Cortex of kidney (tissue), 1 donor: ENCODE results near the gene ZNF79.

Experiments used
- DNase-seq: peaks from one replicate; lab custom pipeline; 2025; lab: John Stamatoyannopoulos, UW

Gene ZNF79

GRCh38 chr9:127428348-127428747, 4.2 kb downstream of the ZNF79 start:
- no peak for DNase-seq

DNA sequence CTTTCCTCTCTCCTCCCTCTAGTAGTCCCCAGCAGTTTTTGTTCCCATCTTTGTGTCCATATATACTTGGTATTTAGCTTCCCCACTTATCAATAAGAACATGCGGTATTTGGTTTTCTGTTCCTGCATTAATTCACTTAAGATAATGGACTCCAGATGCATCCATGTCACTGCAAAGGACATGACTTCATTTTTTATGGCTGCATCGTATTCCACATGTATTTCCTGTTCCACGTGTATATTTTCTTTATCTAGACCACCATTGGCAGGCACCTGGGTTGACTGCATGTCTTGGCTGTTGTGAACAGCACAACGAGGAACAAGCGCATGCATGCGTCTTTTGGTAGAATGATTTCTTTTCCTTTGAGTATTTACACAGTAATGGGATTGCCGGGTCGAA, 6.2 kb downstream of the ZNF79 start:
- DNase-seq, result no peak

DNA sequence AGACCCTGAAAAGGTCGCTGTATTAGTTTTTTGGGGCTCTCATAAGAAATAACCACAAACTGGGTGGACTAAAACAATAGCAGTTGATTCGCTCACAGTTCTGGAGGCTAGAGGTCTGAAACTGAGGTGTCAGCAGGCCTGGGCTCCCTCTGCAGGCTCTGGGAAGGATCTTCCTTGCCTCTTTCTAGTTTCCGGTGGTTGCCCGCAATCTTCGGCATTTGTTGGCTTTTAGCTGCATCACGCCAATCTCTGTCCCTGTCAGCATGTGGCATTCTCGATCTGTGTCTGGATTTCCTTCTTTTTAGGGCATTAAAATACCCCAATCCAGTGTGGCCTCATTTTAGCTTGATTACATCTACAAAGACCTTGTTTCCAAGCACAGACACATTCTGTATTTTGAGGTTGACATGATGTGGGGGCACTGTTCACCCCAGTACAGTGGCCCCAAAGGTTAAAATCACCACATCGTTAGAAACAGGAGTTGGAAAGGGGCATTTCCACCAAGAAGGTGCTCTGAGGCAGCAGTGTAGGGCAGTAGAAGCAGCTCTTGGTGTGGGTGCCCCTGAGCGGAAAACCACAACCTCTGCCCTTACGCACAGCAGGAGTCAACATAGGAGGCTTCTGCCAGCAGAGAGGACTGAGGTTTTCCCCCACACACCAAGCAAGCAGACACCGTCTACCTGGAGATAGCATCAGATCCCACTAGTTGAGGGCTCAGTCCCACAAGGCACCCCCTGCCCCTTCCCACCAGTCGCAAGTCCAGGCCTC, 13.5 kb downstream of the ZNF79 start:
- no peak for DNase-seq

- DNase-seq, result no peak
Observed at GRCh38 chr9:127438394-127438793, 14.2 kb downstream of the ZNF79 start.

GRCh38 chr9:127444283-127444920, 20.2 kb downstream of the ZNF79 start:
- DNase-seq, result no peak

GRCh38 chr9:127444921-127445850, 21.0 kb downstream of the ZNF79 start:
- DNase-seq, result no peak

DNA sequence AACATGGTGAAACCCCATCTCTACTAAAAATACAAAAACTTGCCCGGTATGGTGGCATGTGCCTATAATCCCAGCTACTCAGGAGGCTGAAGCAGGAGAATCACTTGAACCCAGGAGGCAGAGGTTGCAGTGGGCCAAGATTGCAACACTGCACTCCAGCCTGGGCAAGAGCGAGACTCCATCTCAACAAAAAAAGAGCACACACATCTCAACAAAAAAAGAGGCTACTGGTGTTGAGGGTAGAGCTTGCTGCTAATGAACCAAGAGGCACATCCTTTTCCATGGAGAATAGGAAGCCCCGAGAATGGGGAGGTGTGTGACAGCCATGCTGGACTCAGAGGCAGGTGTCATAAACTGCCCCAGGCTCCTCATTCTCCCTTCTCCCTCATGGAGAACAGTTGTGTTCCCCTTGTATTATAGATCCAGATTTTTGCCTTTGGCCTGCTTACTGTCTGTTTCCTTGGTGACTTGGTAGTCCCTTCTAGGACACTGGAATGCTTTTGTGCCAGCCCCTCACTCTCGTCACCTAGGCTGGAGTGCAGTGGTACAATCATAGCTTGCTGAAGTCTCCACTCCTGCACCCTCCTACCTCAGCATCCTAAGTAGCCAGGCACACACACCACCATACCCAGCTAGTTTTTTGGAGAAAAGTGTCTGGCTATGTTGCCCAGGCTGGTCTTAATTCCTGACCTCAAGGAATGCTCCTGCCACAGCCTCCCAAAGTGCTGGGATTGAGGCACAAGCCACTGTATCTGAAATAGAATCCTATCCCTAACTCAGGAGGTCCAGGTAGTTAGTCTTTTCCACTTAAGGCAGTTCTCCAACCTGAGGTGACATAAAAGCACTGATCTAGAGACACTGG, 21.9 kb downstream of the ZNF79 start:
- no peak for DNase-seq

DNA sequence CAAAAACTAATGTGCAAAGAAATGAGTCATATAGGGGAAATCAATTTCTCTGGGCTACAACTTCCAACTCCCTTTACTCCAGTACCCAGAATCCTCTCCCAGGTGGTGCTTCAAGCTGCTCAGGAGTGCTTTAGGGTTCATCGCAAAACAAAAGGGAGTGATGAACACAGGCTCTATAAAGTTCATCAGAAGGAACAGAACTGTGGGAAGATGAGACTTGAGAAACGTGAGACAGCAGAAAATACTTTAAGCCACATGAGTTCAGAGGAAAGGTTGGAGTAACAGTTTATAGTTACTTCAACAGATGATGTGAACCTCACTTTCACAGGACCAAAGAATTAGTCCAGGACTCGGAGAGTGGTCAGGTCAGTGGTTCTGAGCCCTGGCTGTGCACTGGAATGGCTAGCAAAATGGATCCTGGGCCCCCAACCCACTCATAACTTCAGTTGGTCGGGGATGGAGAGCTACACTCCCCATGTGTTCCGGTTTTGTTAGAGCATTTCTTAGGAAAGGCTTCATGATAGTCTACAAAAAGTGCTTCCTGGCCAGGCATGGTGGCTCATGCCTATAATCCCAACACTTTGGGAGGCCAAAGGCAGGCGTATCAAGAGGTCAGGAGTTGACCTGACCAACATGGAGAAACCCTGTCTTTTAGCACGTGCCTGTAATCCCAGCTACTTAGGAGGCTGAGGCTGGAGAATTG, 22.7 kb downstream of the ZNF79 start:
- no peak for DNase-seq

GRCh38 chr9:127447416-127448111, 23.4 kb downstream of the ZNF79 start:
- no peak for DNase-seq

GRCh38 chr9:127448112-127448805, 24.1 kb downstream of the ZNF79 start:
- DNase-seq, result no peak

DNA sequence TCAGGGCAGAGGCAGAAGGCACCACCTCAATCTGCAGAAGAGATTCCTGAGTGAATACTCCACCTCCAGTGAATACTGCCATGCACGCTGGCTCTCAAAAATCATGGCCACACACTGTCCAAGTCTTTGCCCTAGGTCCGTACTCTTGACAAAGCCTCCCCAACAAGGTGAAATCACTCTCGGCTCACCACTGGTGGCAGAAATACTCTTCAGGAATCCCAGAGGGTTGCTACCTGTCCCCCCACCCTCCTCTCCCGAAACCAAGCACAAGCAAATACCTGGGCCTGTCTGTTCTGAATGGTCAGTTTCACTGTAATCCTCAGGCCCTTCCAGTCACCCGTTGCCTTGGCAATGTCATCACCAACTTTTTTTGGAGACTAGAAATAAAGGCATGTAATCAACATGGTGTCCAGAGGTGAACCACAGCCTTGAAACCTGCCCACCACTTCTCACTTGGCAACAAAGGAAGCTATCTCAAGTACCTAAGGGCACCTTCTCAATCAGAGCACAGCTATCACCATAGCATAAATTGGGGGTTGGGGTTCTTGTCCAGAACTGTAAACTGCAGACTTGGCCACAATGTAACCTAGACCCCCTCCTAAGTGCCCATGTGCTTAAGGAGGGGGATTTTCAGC, 25.3 kb downstream of the ZNF79 start:
- DNase-seq, result no peak

GRCh38 chr9:127450243-127450760, 26.1 kb downstream of the ZNF79 start:
- DNase-seq, result no peak

GRCh38 chr9:127450830-127451607, 26.8 kb downstream of the ZNF79 start, which contains the start of the genes LRSAM1 and RPL12:
Gene LRSAM1, plus strand, starts transcription at chr9:127451510. Its CDS starts 3,018 bp downstream, at chr9:127454528.
Gene RPL12, minus strand, starts transcription at chr9:127451406. Its CDS starts 89 bp downstream, at chr9:127451317.
- DNase-seq, result peak; percentile 65

- DNase-seq, result no peak
Observed at GRCh38 chr9:127451608-127451857, 27.4 kb downstream of the ZNF79 start.

DNA sequence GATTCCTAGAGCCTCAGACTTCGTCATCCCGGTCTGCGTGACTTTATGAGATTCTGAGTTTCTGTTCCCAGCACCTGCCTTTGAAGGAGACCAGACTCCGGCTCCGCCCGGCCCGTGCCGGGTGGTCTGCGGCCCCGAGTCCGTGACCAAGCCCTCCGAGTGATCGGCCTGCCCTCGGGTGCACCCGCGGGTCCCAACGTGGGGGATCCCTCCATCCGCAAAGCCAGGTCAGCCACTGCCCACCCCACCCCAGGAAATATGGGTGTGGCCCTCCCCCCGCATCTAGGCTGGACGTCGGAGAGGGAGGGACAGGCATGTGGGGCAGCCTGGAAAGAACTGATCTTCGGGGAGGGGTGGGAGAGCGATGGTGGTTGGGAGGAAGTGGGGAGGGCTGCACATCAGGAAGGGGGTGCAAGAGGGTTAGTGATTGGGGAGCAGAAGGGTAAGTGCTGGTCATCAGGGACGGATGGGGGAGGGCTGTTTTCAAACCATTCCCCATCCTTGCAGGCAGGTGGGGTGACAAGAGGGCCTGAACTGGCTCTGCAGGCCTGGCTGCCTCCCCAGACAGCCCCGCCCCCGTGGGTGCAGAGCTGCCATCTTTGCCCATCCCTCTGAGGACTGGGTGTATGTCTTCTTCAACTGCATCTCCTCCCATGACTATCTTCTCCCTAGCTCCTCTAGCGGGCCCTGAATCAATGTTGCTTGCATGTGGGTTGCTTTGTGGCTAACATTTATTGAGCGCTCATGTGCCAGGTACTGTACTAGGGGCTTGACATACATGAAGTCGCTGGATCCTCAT, 27.9 kb downstream of the ZNF79 start:
- no peak for DNase-seq

- no peak for DNase-seq
Observed at GRCh38 chr9:127452691-127453090, 28.5 kb downstream of the ZNF79 start.

GRCh38 chr9:127455324-127455992, 31.3 kb downstream of the ZNF79 start:
- DNase-seq, result no peak
